B cell (primary cell): Measurements from ENCODE around the gene GPRC6A. TPM values are rescaled to one million over a fixed set of nuclear protein-coding genes. Genes with fewer than 3 reads are reported as not detected.
A peak's percentile ranks its signal among the peaks of the same experiment; 100 is the strongest.

ENCODE experiments used
- ATAC-seq: fragments of 200-7000 bp; cut with Tn5 transposase; one replicate; pipeline ENCODE4 v1.10.0; 2021; ENCODE audit warnings: low read depth, mild to moderate bottlenecking, moderate number of reproducible peaks, moderate library complexity
- CTCF ChIA-PET: fragments of 350-600 bp; sonication (Branson Sonifier 250); formaldehyde crosslinking; loops from one replicate; lab custom pipeline; 2021; ENCODE audit warnings: antibody characterized with exemption, inconsistent platforms; lab: Charles Lee
- POLR2A ChIA-PET: fragments of 350-600 bp; sonication (Branson Sonifier 250); formaldehyde crosslinking; loops from one replicate; lab custom pipeline; 2021; ENCODE audit warnings: antibody characterized with exemption; lab: Charles Lee
- DNase-seq: peaks from one replicate; pipeline ENCODE4 v3.0.0; 2013
- H2AFZ ChIP-seq: 2 replicates; pipeline ENCODE4 v1.6.1; 2012; ENCODE audit warnings: mild to moderate bottlenecking, low read depth, low read length; ENCODE audit not compliant: insufficient read depth, poor library complexity, severe bottlenecking
- H3K27ac ChIP-seq, 2 donors: 1 replicate in 1 of 2; 2 replicates in 1 of 2; pipeline ENCODE4 v1.5.1; 2012 to 2013; ENCODE audit warnings: low read length in 2 of 2, mild to moderate bottlenecking in 2 of 2, moderate library complexity in 1 of 2
- H3K27me3 ChIP-seq, 4 experiments: fragments of 200-600 bp in 1 of 4; sonication (generic) in 1 of 4; replicated peaks in 1 of 4; 1 replicate in 2 of 4; 2 replicates in 2 of 4; pipeline versions ENCODE4 v1.6.1 to v1.7.0; 2013 to 2016; ENCODE audit warnings: low read length in 3 of 4, mild to moderate bottlenecking in 2 of 4, mixed read lengths in 1 of 4, moderate library complexity in 1 of 4; ENCODE audit not compliant: insufficient read depth in 4 of 4, control insufficient read depth in 3 of 4; ENCODE audit errors: control extremely low read depth in 1 of 4
- H3K36me3 ChIP-seq, 2 experiments: replicated peaks in 1 of 2; 1 replicate in 1 of 2; 2 replicates in 1 of 2; pipeline versions ENCODE4 v1.6.1 to v1.7.1; 2013; ENCODE audit warnings: low read length in 1 of 2; ENCODE audit not compliant: insufficient read depth in 2 of 2, control insufficient read depth in 1 of 2; ENCODE audit errors: control extremely low read depth in 1 of 2, extremely low read depth in 1 of 2
- H3K4me1 ChIP-seq, 2 donors: fragments of 200-600 bp in 1 of 2; sonication (generic) in 1 of 2; 1 replicate in 1 of 2; 2 replicates in 1 of 2; pipeline versions ENCODE4 v1.5.1 to v1.6.1; 2013 to 2017; ENCODE audit warnings: low read length in 2 of 2; ENCODE audit not compliant: control insufficient read depth in 2 of 2, insufficient read depth in 2 of 2
- H3K4me2 ChIP-seq: replicated peaks from 2 replicates; pipeline ENCODE3; 2012; ENCODE audit warnings: mild to moderate bottlenecking, low read depth, low read length; ENCODE audit not compliant: poor library complexity, severe bottlenecking
- H3K4me3 ChIP-seq, 5 experiments: fragments of 200-600 bp in 1 of 5; sonication (generic) in 1 of 5; 1 replicate in 3 of 5; 2 replicates in 2 of 5; pipeline versions ENCODE4 v1.5.1 to v1.7.0; 2011 to 2016; ENCODE audit warnings: low read length in 4 of 5, mild to moderate bottlenecking in 4 of 5, low read depth in 2 of 5, control low read depth in 1 of 5, moderate library complexity in 1 of 5; ENCODE audit not compliant: insufficient read depth in 1 of 5; ENCODE audit errors: control extremely low read depth in 1 of 5, extremely low read depth in 1 of 5
- H3K79me2 ChIP-seq: fragments of 200-600 bp; sonication (generic); one replicate; pipeline ENCODE4 v1.6.0; 2016; ENCODE audit warnings: low read length; ENCODE audit not compliant: control insufficient read depth, insufficient read depth
- H3K9ac ChIP-seq: fragments of 200-600 bp; sonication (generic); 2 replicates; pipeline ENCODE4 v1.6.1; 2017; ENCODE audit warnings: mild to moderate bottlenecking, low read length, moderate library complexity
- H3K9me3 ChIP-seq, 3 donors: one replicate each; pipeline versions ENCODE4 v1.6.1 to v1.7.1; 2013; ENCODE audit warnings: low read length in 2 of 3; ENCODE audit not compliant: control insufficient read depth in 2 of 3, insufficient read depth in 1 of 3; ENCODE audit errors: control extremely low read depth in 1 of 3
- H4K20me1 ChIP-seq: 2 replicates; pipeline ENCODE4 v1.6.0; 2012; ENCODE audit warnings: mild to moderate bottlenecking, low read length; ENCODE audit not compliant: insufficient read depth, control insufficient read depth, poor library complexity, severe bottlenecking
- H3K27ac Mint-ChIP-seq: one replicate; pipeline ENCODE4 v1.8.0; 2021; ENCODE audit warnings: mixed read lengths
- H3K27me3 Mint-ChIP-seq: one replicate; pipeline ENCODE4 v1.8.0; 2021; ENCODE audit warnings: mixed read lengths
- H3K4me1 Mint-ChIP-seq: one replicate; pipeline ENCODE4 v1.8.0; 2021; ENCODE audit warnings: mixed read lengths
- H3K4me3 Mint-ChIP-seq: one replicate; pipeline ENCODE4 v1.8.0; 2021; ENCODE audit warnings: mixed read lengths
- H3K9me3 Mint-ChIP-seq: one replicate; pipeline ENCODE4 v1.8.0; 2022; ENCODE audit warnings: mixed read lengths; ENCODE audit not compliant: insufficient read depth
- EZH2 ChIP-seq: IDR thresholded peaks from 2 replicates; pipeline ENCODE4 v1.6.1; 2012; ENCODE audit warnings: borderline replicate concordance, low read depth, mild to moderate bottlenecking, moderate library complexity, low read length; ENCODE audit not compliant: insufficient read depth, poor library complexity, severe bottlenecking
- WGBS: methylation state at CpG from one replicate; pipeline ENCODE4 v1.1.5; 2013; ENCODE audit warnings: missing lambda C conversion rate; ENCODE audit not compliant: insufficient coverage; 5-methylcytosine and 5-hydroxymethylcytosine counted together
- intact Hi-C: fragments of 100-400 bp; cut with micrococcal nuclease; formaldehyde crosslinking; loops from one replicate; pipeline ENCODE4 v1.10.0; 2022
- polyA plus RNA-seq: library from polyadenylated mRNA; depleted of rRNA; stranded (reverse); fragments of >200 nt; gene quantifications from 2 replicates; pipeline ENCODE4 v1.2.3, GENCODE V29; 2012
- total RNA-seq, 2 donors: library from RNA; stranded (reverse); fragments of 120-200 nt in 1 of 2; gene quantifications; 1 replicate in 1 of 2; 2 replicates in 1 of 2; pipeline versions ENCODE4 v1.2.3 to v1.2.4, GENCODE V29; 2013 to 2022
- TF ChIP-seq, protein P1 (sequence below): fragments of 200-600 bp; IDR thresholded peaks from one replicate; pipeline ENCODE4 v1.8.0; 2022; ENCODE audit warnings: antibody characterized with exemption, mild to moderate bottlenecking

The GPRC6A gene
- total and polyA plus RNA-seq, 2 donors (not counting 1 experiment from before 2014, with no cell fraction given), result not detected

DNA sequence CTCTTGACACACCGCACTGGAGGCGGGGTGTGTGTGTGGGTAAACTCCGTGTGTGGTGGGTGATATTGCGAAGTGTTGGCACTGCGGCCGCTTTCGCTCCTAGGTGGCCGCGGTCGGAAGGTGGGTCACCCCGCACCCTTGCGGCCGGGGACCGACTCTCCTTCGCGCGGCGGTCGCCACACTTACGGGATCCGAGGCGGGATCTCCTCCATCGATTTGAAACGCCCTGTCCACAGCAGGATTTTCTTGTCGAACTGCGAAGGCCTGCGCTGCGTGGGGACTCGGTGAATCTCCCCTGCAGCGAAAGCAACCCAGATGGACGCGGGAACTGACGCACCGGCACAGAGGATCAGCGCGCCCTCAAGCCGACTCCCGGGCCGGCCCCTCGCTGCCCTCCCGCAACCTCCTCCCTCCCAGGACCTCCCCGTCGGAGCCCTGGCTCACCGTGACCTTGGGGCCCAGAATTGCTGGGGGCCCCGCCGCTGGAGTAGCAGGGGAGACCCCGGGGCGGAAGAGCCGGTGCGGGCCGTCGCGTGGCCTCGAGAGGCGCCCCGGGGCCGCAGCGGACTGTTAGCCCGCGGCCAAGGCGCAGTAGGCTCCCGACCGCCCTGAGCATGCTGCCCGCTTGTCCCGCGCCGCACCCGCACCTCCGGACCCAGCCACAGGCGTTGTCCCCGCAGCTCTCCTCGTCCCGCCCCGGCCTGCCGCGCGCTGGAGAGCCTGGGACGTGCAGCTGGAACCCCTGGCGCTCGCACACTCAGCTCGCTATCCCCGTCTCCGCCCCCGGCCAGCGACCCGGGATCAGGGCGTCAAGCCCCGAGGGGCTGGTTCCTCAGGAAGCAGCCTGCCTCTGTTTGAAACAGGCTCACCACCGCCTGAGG is 63.7 kb downstream of the GPRC6A start, which contains the start of gene FAM162B:
Gene FAM162B (minus strand): TSS at position 759 of the 881 bp plus-strand sequence. CDS start 143 bp downstream, at position 616.
- H3K9ac ChIP-seq, result no peak within 1 kb of the TSS
- Mint-ChIP-seq H3K9me3 (no peaks in the 10 kb centered on the region), H3K27me3 (peaks cover 47% of the 10 kb centered on the region), H3K4me1 (peaks cover 14% of the 10 kb centered on the region), H3K4me3 (peak within 1 kb of the TSS; percentile 81), H3K27ac (no peak within 1 kb of the TSS)
- WGBS, result 6% methylated on average over 89 of the region's 89 CpGs
- no peaks in the 10 kb centered on the region for H3K79me2 ChIP-seq
- no peak within 1 kb of the TSS for H3K27ac ChIP-seq
- ChIA-PET CTCF (interaction anchor here (0.8 kb wide), 1 partner anchor 14 kb away, joined by 4 read pairs; no protein-coding TSS in a partner anchor), POLR2A (no interaction called here)
- H3K4me1 ChIP-seq, result peaks cover 9 to 19% of the 10 kb centered on the region in 2 donors
- H3K36me3 ChIP-seq, result no peaks in the 10 kb centered on the region
- H3K4me3 ChIP-seq, result peak within 1 kb of the TSS in 3 of 5 experiments; percentile 12 to 41 (median 20)
- DNase-seq (peak; percentile 8), ATAC-seq (no peak)
- peaks cover 0 to 5% (median 0%) of the 10 kb centered on the region in 3 donors for H3K9me3 ChIP-seq
- H4K20me1 ChIP-seq, result no peaks in the 10 kb centered on the region
- intact Hi-C loops, result no loop called here
- H2AFZ ChIP-seq, result peak within 1 kb of the TSS; percentile 76
- peaks cover 0 to 32% (median 23%) of the 10 kb centered on the region in 4 experiments for H3K27me3 ChIP-seq
- TF ChIP-seq EZH2, result no peak
- TF ChIP-seq, protein P1, sequence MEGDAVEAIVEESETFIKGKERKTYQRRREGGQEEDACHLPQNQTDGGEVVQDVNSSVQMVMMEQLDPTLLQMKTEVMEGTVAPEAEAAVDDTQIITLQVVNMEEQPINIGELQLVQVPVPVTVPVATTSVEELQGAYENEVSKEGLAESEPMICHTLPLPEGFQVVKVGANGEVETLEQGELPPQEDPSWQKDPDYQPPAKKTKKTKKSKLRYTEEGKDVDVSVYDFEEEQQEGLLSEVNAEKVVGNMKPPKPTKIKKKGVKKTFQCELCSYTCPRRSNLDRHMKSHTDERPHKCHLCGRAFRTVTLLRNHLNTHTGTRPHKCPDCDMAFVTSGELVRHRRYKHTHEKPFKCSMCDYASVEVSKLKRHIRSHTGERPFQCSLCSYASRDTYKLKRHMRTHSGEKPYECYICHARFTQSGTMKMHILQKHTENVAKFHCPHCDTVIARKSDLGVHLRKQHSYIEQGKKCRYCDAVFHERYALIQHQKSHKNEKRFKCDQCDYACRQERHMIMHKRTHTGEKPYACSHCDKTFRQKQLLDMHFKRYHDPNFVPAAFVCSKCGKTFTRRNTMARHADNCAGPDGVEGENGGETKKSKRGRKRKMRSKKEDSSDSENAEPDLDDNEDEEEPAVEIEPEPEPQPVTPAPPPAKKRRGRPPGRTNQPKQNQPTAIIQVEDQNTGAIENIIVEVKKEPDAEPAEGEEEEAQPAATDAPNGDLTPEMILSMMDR, result no peak
- peak within 1 kb of the TSS; percentile 60 for H3K4me2 ChIP-seq

DNA sequence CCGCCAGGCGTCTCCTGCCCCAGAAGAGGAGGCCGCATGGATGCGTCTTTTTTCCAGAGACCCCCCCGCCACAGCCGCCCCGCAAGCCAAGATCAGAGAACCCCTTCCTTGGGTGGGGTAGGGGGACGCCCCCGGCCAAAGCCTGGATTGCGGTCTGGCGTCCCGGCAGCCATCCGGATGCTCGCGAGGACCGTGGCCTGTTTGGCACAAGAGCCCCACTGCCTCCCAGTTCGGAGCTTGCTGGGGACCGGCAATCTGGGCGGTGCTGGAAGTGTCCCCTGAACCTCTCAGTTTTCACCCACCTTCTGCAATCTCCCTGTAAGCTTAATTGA is 64.3 kb downstream of the GPRC6A start:
- ChIA-PET CTCF (no interaction called here), POLR2A (no interaction called here)
- Histone ChIP-seq H2AFZ (peak overlapping the region; percentile 76), H3K4me2 (peak overlapping the region; percentile 60), H3K79me2 (no peaks in the 10 kb centered on the region), H3K27me3 (peaks cover 0 to 36% (median 26%) of the 10 kb centered on the region in 4 experiments), H3K9ac (no peak overlapping the region), H3K27ac (no peak overlapping the region), H3K9me3 (peaks cover 0 to 5% (median 0%) of the 10 kb centered on the region in 3 donors), H4K20me1 (no peaks in the 10 kb centered on the region), H3K4me1 (peaks cover 9 to 19% of the 10 kb centered on the region in 2 donors), H3K4me3 (no peak overlapping the region), H3K36me3 (no peaks in the 10 kb centered on the region)
- WGBS, result 67% methylated on average over 19 of the region's 19 CpGs
- Mint-ChIP-seq H3K27ac (no peak overlapping the region), H3K27me3 (peaks cover 49% of the 10 kb centered on the region), H3K9me3 (no peaks in the 10 kb centered on the region), H3K4me1 (peaks cover 14% of the 10 kb centered on the region), H3K4me3 (peak overlapping the region; percentile 42)
- DNase-seq, result peak; percentile 3
- no peak for ATAC-seq
- intact Hi-C loops, result no loop called here
- TF ChIP-seq EZH2, result no peak
- TF ChIP-seq, protein P1, result no peak
